Skin of body (tissue), 2 donors: ENCODE data around the gene KRT75. TPM values are rescaled to one million over a fixed set of nuclear protein-coding genes. Genes with fewer than 3 reads are reported as not detected.
"Not testable (repeated sequence)": the region's sequence is repeated elsewhere in the genome, so short reads cannot be mapped to it uniquely, and the experiment has no call there.

Experiments used
- DNase-seq: peaks from one replicate; lab custom pipeline; 2025; lab: John Stamatoyannopoulos, UW
- total RNA-seq: library from RNA; depleted of rRNA; stranded (reverse); fragments of >200 nt; gene quantifications from one replicate; pipeline ENCODE4 v1.2.3, GENCODE V29; 2014

KRT75 gene
- total RNA-seq = 84.8 TPM

DNA sequence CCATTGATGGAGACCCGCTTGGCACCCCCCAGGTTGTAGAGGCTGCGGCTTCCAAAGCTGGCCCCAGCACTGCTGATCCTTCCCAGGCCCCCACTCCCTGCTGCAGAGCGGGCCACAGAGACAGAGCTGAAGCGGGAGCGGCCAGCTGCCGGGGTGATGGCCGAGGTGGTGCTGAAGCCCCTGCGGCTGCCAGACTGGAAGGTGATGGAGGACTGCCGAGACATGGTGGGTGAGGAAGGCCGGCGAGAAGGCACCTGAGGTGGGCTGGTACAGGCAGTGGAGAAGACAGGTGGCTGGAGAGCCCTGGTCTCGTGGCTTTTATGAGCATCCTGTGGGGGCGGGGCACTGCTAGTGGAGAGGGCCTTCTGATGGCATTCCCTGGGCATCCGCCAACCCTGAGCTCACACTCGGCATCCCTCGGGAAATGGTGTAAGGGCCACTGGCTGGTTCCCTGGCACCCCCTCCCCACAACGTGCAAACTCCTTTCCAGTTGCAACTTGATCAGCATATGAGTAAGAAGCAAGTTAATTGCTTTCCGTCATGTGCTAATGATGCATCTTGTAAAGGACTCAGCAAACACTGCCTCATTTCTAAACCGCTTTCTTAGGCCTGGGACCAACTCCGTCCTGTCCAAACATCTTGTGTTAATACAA lies at the start of gene KRT75:
Gene KRT75, minus strand, starts transcription at position 291 of the 653 bp plus-strand sequence. Its CDS starts 67 bp downstream, at position 224.
- no peak for DNase-seq

DNA sequence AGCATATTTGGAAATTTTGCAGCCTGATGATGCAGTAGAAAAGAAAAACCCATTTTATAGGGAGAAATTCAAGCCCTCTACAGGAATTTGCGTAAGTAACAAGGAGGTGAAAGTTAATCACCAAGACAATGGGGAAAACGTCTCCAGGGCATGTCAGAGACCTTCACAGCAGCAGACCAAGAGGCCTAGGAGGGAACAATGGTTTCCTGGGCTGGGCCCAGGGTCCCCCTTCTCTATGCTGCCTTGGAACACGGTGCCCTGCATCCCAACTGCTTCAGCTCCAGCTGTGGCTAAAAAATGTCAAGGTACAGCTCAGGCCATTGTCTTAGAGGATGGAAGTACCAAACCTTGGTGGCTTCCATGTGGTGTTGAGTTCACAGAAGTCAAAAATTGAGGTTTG lies 45.9 kb upstream of the KRT75 start:
- no peak for DNase-seq

DNA sequence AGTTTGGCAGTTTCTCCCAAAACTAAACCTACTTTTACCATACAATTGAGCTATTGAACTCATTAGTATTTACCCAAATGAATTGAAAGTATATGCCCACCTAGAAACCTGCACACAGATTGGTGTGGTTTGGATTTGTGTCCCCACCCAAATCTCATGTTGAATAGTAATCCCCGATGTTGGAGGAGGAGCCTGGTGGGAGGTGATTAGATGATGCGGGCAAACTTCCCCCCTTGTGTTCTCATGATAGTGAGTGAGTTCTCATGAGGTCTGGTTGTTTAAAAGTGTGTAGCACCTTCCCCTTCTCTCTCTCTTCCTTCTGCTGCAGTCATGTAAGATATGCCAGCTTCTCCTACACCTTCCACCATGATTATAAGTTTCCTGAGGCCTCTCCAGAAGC lies 43.5 kb upstream of the KRT75 start:
- no peak for DNase-seq

DNA sequence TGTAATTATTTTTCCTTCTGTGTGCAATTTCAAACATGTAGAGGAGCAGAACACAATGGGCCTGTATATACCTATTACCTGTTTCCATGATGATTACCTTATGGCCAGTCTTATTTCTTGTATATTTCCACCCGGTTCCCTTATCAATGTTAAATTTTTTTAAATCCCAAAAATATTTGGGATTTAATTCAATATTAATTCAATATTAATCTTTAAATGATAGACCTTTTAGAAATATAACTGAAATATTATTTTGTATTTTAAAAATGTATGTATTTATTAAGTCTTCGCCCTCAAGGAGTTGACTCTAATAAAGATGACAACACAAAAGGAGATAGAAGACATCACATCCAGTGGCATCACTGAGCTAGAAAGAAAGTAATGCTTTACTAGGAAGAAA lies 40.0 kb upstream of the KRT75 start:
- DNase-seq = no peak

DNA sequence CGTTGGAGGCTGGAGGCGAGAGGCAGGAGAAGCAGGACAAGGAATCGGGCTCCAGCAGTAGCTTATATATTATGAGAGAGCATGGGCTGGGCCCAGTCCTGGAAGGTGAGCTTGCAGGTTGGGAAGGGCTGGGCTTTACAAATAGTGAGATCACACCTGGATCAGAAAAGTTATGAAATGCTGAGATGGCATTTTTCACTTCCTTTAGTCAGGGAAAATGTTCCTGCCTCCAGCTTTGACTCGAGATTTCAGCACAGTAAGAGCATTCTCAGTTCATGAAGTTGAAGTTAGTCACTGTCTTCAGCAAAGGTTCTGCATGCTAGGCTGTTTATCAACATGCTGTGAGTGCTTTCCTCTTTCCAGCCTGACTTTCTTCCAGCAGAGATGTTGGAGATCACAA lies 39.6 kb upstream of the KRT75 start, which contains the start of gene KRT6C:
Gene KRT6C, minus strand, starts transcription at position 38 of the 400 bp plus-strand sequence. CDS start 68 bp downstream, outside the sequence.
- DNase-seq = no peak

DNA sequence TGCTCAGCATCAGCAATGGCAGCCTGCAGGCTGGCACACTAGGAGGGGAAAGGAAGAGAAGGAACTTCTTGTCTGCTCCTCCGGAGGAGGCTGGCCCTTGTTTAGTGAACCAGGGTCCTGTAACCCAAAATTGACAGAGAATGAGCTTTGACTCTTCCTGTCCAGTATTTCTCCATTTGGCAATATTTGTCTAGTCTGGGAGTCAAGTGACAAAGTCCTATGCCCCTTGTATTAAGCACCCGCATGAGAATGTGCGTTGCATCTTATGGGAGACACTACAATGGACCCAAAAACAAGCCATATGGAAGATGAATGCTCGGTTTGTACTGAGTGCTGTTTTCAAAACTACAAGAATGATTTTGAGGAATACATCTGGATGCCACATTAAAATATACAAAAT lies 35.7 kb upstream of the KRT75 start:
- DNase-seq = no peak

DNA sequence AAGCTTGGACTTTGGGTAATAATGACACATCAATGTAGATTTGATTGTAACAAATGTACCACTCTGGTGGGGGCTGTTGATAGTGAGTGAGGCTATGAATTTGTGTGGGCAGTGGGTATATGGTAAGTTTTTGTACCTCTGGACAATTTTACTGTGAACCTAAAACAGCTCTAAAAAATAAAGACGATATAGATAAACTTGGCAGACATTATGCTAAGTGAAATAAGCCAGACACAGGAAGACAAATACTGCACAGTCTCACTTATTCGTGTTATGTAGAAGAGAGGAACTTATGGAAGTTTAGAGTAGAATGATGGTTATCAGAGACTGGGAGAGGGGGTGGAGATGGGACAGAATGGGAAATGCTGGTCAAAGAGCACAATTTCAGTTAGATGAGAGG lies 30.7 kb upstream of the KRT75 start:
- DNase-seq = no peak

DNA sequence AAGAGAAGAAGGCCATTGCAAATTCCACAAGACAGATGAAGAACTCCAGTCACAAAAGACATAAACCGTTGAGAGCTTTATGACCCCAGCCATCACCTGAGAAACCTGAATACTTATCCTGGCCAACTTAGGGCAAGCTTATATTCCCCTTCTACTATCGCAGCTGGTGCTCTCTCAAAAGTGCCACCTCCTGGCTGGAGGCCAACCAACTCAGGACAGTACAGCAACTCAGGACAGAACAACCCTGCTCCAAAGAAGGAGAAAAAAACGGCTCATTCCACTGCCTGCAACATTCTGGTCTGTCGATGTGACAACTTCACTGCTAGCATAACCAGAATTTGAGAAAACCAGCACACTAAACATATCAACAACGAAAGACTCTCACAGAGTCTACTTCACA lies 27.5 kb upstream of the KRT75 start:
- DNase-seq = no peak

DNA sequence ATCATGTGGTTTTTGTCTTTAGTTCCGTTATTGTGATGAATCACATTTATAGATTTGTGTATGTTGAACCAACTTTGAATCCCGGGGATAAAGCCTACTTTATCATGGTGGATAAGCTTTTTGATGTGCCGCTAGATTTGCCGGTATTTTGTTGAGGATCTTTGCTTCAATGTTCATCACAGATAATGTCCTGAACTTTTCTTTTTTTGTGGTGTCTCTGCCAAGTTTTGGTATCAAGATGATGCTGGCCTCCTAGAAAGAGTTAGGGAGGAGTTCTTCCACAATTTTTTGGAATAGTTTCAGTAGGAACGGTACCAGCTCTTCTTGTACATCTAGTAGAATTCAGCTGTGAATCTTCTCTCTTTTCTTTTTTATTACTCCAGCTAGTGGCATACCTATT lies 24.7 kb upstream of the KRT75 start:
- DNase-seq = no peak

DNA sequence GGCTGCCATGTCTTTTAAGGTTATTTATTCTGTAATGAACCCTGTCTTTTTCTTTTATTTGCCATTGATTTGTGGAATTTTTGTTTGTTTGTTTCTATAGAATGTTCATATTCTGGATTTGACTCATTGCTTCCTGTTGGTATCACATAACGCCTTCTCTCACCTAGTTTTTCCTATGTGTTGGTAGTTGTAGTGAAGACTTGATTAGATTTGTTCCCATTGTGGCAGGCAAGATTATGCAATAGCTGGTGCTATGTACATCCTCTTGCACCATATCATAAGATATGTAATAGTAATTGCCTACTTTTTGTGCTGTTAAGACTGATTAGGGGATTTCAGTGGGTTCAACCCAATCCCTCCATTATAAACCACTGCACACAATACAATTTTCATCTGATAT lies 21.6 kb upstream of the KRT75 start:
- DNase-seq = no peak

DNA sequence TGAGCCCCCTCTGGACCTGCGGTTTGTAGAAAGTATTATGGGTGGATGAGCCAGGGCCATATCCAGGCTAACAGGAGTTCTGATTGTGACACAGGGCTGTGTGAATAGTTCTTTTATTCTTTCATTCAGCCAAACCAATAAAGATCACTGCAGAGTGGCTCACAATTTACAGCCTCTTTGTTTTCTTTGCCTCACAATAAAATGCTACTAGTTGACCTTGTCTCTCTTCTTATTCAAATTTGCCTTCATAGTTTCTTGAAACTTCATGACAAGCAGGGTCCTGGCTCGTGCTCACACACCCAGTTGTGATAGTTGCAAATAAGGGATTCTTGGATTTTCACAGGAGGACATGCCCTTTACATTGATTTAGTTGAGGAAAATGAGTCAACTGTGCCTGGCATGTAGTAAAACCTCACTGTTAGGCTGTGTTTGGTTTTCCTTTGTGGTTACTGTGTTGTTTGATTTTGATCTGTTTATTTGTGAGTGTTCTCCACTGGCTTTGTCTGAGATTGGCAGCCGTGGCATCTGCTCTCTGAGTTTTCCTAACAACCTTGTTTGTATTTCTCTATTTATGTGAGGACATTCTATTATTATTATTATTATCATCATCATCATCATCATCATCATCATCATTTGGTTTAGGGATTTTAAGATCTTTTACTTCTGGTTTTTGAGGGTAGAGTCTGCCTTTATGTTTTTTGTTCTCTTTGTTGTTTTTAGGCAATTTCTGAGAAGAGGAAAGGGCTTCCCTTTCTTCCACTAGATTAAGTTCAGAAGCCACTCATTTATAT lies 20.4 kb upstream of the KRT75 start:
- no peak for DNase-seq

DNA sequence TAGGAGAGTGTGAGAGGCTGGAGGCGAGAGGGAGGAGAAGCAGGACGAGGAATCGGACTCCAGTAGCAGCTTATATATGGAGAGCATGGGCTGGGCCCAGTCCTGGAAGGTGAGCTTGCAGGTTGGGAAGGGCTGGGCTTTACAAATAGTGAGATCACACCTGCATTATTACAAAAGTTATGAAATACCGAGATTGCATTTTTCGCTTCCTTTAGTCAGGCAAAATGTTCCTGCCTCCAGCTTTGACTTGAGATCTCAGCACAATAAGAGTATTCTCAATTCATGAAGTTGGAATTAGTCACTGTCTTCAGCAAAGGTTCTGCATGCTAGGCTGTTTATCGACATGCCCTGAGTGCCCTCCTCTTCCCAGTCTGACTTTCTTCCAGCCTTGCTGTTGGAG lies 17.9 kb upstream of the KRT75 start, which contains the start of gene KRT6B:
Gene KRT6B, minus strand, starts transcription at position 46 of the 400 bp plus-strand sequence. CDS start 68 bp downstream, outside the sequence.
- no peak for DNase-seq

DNA sequence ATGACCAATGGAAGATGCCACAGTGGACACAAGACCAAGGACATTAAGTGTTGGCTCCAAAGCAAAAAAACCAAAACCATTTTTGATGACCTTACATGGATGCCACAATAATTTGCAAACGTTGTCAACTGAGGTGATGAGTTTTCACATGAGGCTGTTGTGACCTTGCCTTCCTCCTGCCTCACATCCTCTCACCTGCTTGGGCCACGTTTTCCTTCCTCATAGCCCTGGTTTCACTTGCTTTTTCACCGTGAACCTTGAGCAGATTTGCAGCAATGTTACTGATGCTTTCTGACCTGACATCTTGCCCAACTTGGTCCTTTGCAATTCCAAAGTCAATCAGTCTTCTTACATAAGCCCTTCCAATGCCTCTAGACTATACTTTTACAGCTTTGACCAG lies 14.1 kb upstream of the KRT75 start:
- no peak for DNase-seq

DNA sequence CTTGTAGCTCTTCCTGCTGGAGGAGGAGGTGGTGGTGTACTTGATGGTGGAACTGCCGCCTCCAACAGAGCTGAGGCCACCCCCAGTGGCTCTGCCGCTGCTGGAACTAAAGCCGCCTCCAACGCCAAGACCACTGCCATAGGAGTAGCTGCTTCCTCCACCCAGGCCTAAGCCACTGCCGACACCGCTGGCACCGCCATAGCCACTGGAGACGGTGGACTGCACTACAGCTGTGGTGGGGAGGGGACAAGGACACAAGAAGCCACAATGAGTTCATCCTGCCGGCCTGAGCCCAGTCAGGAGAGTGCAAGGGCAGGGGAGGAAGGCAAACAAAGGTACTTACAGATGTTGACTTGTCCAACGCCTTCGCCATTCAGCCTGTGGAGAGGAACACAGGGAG lies 13.0 kb upstream of the KRT75 start:
- not testable (repeated sequence) for DNase-seq

DNA sequence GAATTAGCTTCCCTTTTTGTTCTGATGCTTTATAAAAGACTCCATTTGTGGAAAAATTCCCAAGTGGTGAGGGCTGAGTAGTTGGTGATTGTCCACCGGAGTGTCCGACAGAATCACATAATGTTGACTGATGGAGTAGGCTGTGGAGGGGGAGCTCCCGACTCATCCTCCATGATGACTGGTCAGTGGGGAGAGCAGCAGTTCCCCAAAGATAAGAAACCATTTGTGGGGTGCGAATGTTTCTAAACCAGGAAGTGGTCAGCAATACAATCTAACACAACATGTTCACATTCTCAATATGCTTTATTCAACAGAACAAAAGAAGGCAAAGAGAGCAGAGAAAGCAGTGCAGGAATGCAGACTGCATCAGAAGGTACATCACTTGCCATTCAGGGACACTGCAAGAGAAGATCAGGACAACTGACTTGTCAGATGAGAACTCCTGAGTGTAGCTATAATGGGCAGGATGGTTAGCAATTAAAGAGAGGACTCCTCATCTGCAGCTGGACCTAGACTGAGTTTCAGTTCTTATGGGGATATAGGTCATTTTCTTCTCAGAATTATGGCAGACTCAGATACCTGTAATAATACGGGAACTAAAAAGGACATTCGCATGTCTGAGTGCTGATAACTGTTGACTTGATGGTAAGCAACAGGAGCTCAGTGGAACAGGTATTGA lies 12.3 kb upstream of the KRT75 start:
- no peak for DNase-seq

DNA sequence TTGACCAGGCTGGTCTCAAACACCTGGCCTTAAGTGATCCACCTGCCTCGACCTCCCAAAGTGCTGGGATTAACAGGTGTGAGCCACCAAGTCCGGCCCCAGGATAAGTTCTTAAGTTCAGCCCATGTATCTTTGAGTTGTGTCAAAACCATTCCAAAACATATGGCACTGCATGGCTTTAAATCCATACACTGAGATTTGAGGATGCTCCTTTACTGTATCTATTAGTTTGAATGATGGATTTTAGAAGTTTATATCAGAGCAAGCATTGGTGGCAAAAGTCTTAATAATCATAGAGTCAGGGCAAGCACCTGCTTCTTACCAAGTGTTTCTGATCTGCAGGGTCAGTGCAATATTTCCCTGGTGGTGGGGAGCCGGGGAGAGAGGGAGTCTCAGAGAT lies 11.7 kb upstream of the KRT75 start:
- no peak for DNase-seq

DNA sequence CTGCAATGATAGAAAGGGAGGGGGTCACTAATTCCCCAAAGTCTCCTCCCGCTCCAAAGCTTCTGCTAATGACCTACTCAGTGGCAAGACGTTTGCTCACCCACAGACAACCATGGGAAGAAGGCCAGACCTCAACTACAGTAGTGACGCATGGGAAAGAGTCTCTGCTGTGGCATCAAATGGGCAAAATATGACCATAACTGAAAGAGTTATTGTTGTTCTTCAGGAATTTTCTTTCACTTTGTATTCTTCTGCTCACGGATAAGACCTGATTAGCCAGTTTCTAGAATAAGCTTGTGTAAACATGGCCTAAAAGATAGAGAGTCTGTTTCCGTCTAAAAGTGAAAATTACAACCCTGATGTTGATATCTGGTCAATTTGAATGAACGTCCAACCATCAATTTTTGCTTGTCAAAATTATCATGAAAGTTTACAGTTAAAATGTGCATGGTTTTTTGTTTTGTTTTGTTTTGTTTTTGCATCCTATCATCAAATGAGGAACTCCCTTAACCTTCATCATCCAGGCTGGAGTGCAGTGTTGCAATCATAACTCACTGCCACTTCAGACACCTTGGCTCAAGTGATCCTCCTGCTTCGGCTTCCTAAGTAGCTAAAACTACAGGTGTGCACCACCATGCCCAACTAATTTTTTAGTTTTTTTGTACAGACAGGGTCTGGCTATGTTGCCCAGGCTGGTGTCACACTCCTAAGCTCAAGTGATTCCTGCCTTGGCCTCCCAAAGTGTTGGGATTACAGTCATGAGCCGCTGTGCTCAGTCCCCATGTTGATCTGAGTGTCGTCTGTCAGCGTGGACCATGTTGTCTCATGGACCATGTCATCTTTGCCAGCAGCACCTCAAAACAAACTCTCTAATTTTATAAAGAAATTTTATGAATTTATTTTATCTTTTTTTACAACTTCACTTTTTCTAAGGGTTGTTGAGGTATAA lies 10.8 kb upstream of the KRT75 start:
- DNase-seq = no peak

DNA sequence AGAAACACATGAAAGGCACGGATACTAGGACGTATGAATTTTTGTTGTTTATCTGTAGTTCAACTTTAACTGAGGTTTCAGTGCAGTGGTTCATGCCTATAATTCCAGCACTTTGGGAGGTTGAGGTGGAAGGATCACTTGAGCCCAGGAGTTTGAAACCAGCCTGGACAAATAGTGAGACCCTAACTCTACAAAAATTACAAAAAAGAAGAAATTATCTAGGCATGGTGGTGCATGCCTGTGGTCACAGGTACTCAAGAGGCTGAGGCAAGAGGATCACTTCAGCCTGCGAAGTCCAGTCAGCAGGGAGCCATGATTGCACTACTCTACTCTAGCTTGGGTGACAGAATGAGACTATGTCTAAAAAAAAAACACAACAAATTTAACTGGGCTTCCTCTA lies 9.8 kb upstream of the KRT75 start:
- no peak for DNase-seq

DNA sequence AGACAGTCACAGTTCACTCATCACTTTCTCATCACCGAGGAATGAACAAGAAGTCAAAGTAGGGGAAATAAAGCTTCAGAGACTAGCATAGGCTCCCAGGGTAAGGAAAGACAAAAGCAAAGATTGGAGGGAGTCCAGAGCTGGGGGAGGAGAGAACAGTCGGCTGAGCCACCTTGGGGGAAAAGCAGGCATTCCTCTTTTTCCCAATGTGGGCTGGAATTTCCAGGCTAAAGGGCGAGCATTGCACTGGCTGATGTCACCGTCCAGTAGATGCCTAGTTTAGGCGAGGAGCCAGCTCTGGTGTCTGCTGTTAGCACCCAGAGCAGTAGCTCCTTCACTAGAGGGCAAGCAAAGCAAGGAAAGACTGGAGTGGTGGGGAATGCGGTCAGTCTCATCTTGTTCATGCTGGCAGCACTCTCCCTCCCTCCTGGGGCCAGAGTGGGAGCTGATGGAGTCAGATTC lies 8.5 kb upstream of the KRT75 start:
- DNase-seq = no peak

DNA sequence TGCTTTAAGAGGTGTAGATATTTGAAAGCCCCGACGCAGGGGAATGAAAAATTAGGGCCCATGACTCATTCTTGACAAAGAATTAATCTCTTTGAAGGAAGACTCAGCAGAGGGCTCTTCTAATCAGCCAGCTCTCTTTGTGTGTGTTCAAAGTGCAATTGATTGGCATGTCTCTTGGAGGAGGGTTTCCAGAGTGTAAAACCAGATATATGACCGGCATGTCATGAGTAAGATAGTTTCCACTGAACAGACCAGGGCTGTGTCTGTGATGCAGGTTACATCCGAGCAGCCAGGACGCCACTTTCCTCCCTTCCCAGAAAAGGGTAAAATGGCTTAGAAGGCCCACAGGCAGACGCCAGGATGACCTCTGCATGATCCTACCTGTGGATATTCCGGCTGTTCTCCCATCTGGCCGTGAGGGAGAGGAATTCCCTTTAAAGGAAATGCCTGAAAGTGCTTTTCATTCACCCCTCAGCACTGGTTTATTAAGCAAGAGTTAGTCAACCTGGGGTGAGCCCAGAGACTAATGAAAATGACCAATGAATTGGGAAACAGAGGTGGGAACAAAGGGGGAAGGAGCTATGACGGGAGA lies 7.2 kb upstream of the KRT75 start:
- no peak for DNase-seq
